NB4 (cell line): Measurements from ENCODE around the gene AIG1.

Source experiments
- CTCF ChIP-seq: IDR thresholded peaks from one replicate; pipeline ENCODE4 v1.5.1; 2012; ENCODE audit warnings: low read depth, low read length
- MAX ChIP-seq: IDR thresholded peaks from 2 replicates; pipeline ENCODE4 v1.6.1; 2011; ENCODE audit warnings: low read depth, low read length
- POLR2A ChIP-seq: IDR thresholded peaks from 2 replicates; pipeline ENCODE4 v1.6.1; 2011; ENCODE audit warnings: mild to moderate bottlenecking; ENCODE audit not compliant: insufficient read length; ENCODE audit errors: extremely low read depth

- TF ChIP-seq CTCF: no peak
- no peak for TF ChIP-seq POLR2A
- no peak for TF ChIP-seq MAX
Observed at GRCh38 chr6:143192766-143193165, 132.1 kb downstream of the AIG1 start.
